Ovary (tissue), 9 donors: Measurements from ENCODE around the gene RPTOR. TPM values are rescaled to one million over a fixed set of nuclear protein-coding genes. Genes with fewer than 3 reads are reported as not detected.

ENCODE experiments used
- DNase-seq, 5 donors: peaks; one replicate each; pipeline ENCODE4 v3.0.0-alpha.2; 2019 to 2020
- H3K27ac ChIP-seq, 2 donors: fragments of 200-600 bp; one replicate each; pipeline versions ENCODE4 v1.5.1 to v1.8.0; 2019 to 2022
- H3K27me3 ChIP-seq: fragments of 200-600 bp; one replicate; pipeline ENCODE4 v1.8.0; 2022
- H3K36me3 ChIP-seq: fragments of 200-600 bp; sonication (generic); one replicate; pipeline ENCODE4 v1.5.1; 2019
- H3K4me1 ChIP-seq: one replicate; pipeline ENCODE4 v1.8.1; 2013; ENCODE audit warnings: mild to moderate bottlenecking, moderate library complexity; ENCODE audit not compliant: insufficient read depth
- H3K4me3 ChIP-seq: fragments of 200-600 bp; sonication (generic); one replicate; pipeline ENCODE4 v1.5.1; 2017
- H3K9me3 ChIP-seq, 2 donors: fragments of 200-600 bp in 1 of 2; sonication (generic) in 1 of 2; one replicate each; pipeline versions ENCODE4 v1.5.1 to v1.8.1; 2013 to 2019; ENCODE audit warnings: mild to moderate bottlenecking in 1 of 2, moderate library complexity in 1 of 2
- CTCF ChIP-seq, 3 donors: fragments of 450-650 bp in 2 of 3; fragments of 200-600 bp in 1 of 3; IDR thresholded peaks; one replicate each; pipeline versions ENCODE4 v1.5.1 to v1.8.0; 2016 to 2022; ENCODE audit warnings: antibody characterized with exemption in 3 of 3, mild to moderate bottlenecking in 1 of 3
- EP300 ChIP-seq: sonication (generic); formaldehyde crosslinking; IDR thresholded peaks from one replicate; pipeline ENCODE4 v1.6.1; 2017; ENCODE audit warnings: antibody characterized with exemption
- POLR2A ChIP-seq: fragments of 450-650 bp; IDR thresholded peaks from one replicate; pipeline ENCODE4 v1.6.1; 2017; ENCODE audit warnings: antibody characterized with exemption, mild to moderate bottlenecking, moderate library complexity
- WGBS, 3 donors: extraction: QIAGEN DNeasy Blood & Tissue Kit in 1 of 3; methylation state at CpG; one replicate each; pipeline versions ENCODE4 v1.1.5 to v1.1.7; 2013 to 2017; 5-methylcytosine and 5-hydroxymethylcytosine counted together
- intact Hi-C, 4 donors: fragments of 100-400 bp; cut with DNase I; formaldehyde crosslinking; loops; one replicate each; pipeline versions ENCODE4 v1.11.0 to v1.15.1; 2022 to 2023
- polyA plus RNA-seq, 2 donors: library from polyadenylated mRNA; stranded (reverse); fragments of 200-250 nt in 1 of 2; fragments of 350-450 nt in 1 of 2; fragmentation: Illumina TruSeq in 1 of 2; extraction: RNeasy Lipid Tissue Mini Kit (QIAGEN cat#74804) in 1 of 2; gene quantifications; one replicate each; pipeline ENCODE4 v1.2.3, GENCODE V29; 2013 to 2014
- total RNA-seq, 7 donors: library from RNA; depleted of rRNA in 2 of 7; stranded (reverse); fragments of >200 nt in 2 of 7; fragmentation: NEBNext Ultra II Directional in 3 of 7; extraction: Animal tissue kit (Norgen Biotek cat#: 25700) in 3 of 7; gene quantifications; one replicate each; pipeline versions ENCODE4 v1.1.0 to v1.2.4, GENCODE V29; 2016 to 2023
- donor health status: DM: no; HTN: no; CAD: no; lungs with moderate emphysema.
- donor health status: DM: no; HTN: no; CAD: no.
- donor health status: Bipolar disorder and iron deficiency.
- donor health status: DM: yes; HTN: yes; CAD: no.
- donor health status: DM: no; HTN: no; CAD: no.
- donor health status: DM: yes; HTN: yes; CAD: no.

Gene RPTOR
- total and polyA plus RNA-seq, 9 donors: 11.1 to 41.9 (median 27.9) TPM

- no peak for TF ChIP-seq POLR2A
- TF ChIP-seq CTCF (IDR thresholded peaks at IDR 0.05): no peak
- TF ChIP-seq EP300: no peak
- no peak for DNase-seq
- Histone ChIP-seq H3K27me3 (no peaks in the 10 kb centered on the region), H3K9me3 (no peaks in the 10 kb centered on the region), H3K27ac (no peak overlapping the region), H3K4me3 (no peak overlapping the region), H3K36me3 (no peaks in the 10 kb centered on the region), H3K4me1 (no peaks in the 10 kb centered on the region)
- WGBS, 3 donors: 82 to 92% (median 87%) methylated on average over 10 of the region's 10 CpGs
- intact Hi-C loops: no loop called here
Observed at GRCh38 chr17:80817861-80818260, 273.2 kb downstream of the RPTOR start.

GRCh38 chr17:80818871-80819270, 274.2 kb downstream of the RPTOR start:
- DNase-seq: no peak

DNA sequence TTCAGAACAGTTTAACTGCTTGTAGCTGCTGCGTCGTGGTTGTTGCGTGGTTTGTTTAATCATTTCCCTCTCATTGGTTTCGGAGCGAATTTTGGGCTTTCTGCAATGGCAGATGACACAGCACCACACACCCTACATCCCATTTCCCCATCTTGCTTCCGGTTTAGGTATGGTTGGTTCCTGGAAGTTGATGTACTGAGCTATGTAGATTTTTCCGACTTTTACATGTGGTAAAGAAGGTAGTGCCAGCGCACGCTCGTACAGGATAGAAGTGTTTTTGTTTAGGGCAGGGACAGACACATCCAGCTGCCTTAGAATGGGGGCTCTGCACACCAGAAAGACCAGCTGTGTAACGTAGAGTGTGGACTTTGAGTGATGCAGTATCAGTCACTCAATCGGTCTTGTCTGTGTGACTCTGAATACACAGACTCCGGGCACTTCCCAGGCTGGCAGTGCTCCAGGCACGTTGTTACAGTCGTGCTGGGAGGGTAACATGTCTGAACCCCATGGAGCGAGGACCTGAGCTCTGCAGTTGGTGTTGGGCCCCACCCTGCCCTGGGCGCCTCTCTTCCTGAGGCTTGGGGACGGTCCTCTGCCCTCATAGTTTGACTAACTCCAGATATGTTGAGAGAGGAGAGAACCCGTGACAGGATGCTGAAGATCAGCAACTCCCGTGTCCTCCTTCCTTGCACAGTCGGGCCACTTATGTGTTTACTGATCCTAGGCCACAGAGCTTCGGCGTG, 275.0 kb downstream of the RPTOR start:
- H3K36me3 ChIP-seq: no peaks in the 10 kb centered on the region
- peak in 1 of 5 donors; percentile 28 for DNase-seq

More at GRCh38 chr17:80818871-80819270, 274.2 kb downstream of the RPTOR start:
- intact Hi-C loops: no loop called here
- no peaks in the 10 kb centered on the region for H3K36me3 ChIP-seq
- H3K9me3 ChIP-seq: no peaks in the 10 kb centered on the region
- no peak overlapping the region for H3K4me3 ChIP-seq
- 92 to 94% (median 92%) methylated on average over 9 of the region's 9 CpGs for WGBS, 3 donors
- H3K27ac ChIP-seq: no peak overlapping the region
- TF ChIP-seq CTCF (IDR thresholded peaks at IDR 0.05) (no peak), POLR2A (no peak), EP300 (no peak)
- no peaks in the 10 kb centered on the region for H3K27me3 ChIP-seq
- H3K4me1 ChIP-seq: no peaks in the 10 kb centered on the region

DNA sequence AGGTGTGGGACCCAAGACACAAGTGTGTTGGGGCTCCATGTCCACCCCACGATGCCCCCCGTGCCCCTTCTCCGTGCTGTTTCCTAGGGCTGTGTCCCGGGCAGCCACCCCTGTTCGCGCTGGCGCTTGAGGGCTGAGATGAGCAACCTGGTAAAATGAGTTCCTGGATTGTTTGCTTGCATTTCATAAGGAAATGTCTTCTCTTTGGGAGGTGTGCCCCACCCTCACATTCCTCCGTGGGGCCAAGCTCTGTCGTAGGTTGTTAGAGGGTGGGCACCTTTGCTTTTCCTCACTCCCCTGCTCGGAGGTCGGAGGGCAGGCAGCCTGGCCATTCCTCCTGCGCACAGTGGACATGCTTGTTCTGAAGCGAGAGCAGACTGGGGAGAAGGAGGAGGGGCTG, 275.7 kb downstream of the RPTOR start:
- 88 to 91% (median 88%) methylated on average over 13 of the region's 13 CpGs for WGBS, 3 donors

More for the DNA sequence above, 275.0 kb downstream of the RPTOR start:
- H3K27me3 ChIP-seq: no peaks in the 10 kb centered on the region
- H3K4me3 ChIP-seq: no peak overlapping the region
- no peaks in the 10 kb centered on the region for H3K9me3 ChIP-seq
- TF ChIP-seq POLR2A: no peak
- no peak for TF ChIP-seq CTCF (IDR thresholded peaks at IDR 0.05)
- no peak for TF ChIP-seq EP300
- no peak overlapping the region for H3K27ac ChIP-seq
- no peaks in the 10 kb centered on the region for H3K4me1 ChIP-seq
- intact Hi-C loops: no loop called here
- WGBS, 3 donors: 80 to 86% (median 83%) methylated on average over 23 of the region's 23 CpGs

More for the DNA sequence above, 275.7 kb downstream of the RPTOR start:
- DNase-seq: no peak
- intact Hi-C loops: no loop called here
- Histone ChIP-seq H3K4me3 (no peak overlapping the region), H3K27me3 (no peaks in the 10 kb centered on the region), H3K27ac (no peak overlapping the region), H3K4me1 (no peaks in the 10 kb centered on the region), H3K9me3 (no peaks in the 10 kb centered on the region), H3K36me3 (no peaks in the 10 kb centered on the region)
- TF ChIP-seq EP300: no peak
- TF ChIP-seq CTCF (IDR thresholded peaks at IDR 0.05): no peak
- no peak for TF ChIP-seq POLR2A
